Type B pancreatic cell (in vitro differentiated cells): Measurements from ENCODE around the gene SNX1. TPM values are rescaled to one million over a fixed set of nuclear protein-coding genes. Genes with fewer than 3 reads are reported as not detected.
"Not testable (repeated sequence)": the region's sequence is repeated elsewhere in the genome, so short reads cannot be mapped to it uniquely, and the experiment has no call there.

Experiments
- DNase-seq: peaks from one replicate; pipeline ENCODE4 v3.0.0; 2021; ENCODE audit warnings: mixed read lengths; ENCODE audit not compliant: unreplicated experiment; ENCODE audit errors: extremely low spot score
- H3K27ac Mint-ChIP-seq: 2 replicates; pipeline ENCODE4 v1.8.0; 2021; ENCODE audit warnings: mild to moderate bottlenecking, mixed read lengths
- H3K27me3 Mint-ChIP-seq: 2 replicates; pipeline ENCODE4 v1.8.0; 2021; ENCODE audit warnings: mixed read lengths
- H3K36me3 Mint-ChIP-seq: 2 replicates; pipeline ENCODE4 v1.8.0; 2021; ENCODE audit warnings: mixed read lengths
- H3K4me1 Mint-ChIP-seq: one replicate; pipeline ENCODE4 v1.8.0; 2021; ENCODE audit warnings: mixed read lengths; ENCODE audit not compliant: unreplicated experiment
- H3K4me3 Mint-ChIP-seq: 2 replicates; pipeline ENCODE4 v1.8.0; 2021; ENCODE audit warnings: mild to moderate bottlenecking, mixed read lengths
- H3K9me3 Mint-ChIP-seq: 2 replicates; pipeline ENCODE4 v1.8.0; 2021; ENCODE audit warnings: mixed read lengths
- total RNA-seq: library from RNA; stranded (reverse); gene quantifications from 2 replicates; pipeline ENCODE4 v1.2.1, GENCODE V29; 2021; ENCODE audit warnings: low replicate concordance
- TF ChIP-seq, protein P1 (sequence below): fragments of 200-600 bp; sonication (generic); conservative IDR thresholded peaks from 2 replicates; pipeline ENCODE4 v1.5.0; 2021; ENCODE audit warnings: antibody characterized with exemption, mild to moderate bottlenecking

The SNX1 gene
- total RNA-seq, 1 donor from 2014 or later = 124 TPM

DNA sequence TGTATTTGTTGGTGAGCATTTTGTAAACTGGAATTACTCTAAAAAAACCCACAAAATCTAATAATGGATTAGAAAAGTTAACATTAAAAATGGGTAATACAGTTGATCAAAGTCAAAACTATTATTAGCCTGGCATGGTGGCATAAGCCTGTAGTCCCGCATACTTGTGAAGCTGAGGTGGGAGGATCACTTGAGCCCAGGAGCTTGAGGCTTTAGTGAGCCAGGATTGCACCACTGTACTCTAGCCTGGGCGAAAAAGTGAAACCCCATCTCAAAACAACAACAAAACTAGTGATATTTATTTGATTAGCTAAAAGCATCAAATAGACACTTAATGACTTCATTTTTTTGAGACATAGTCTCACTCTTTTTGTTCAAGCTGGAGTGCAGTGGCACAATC is 3.6 kb downstream of the SNX1 start:
- DNase-seq = no peak
- Mint-ChIP-seq H3K4me3 (no peak overlapping the region), H3K36me3 (peaks cover 10% of the 10 kb centered on the region), H3K4me1 (peaks cover 27% of the 10 kb centered on the region), H3K27me3 (no peaks in the 10 kb centered on the region), H3K9me3 (no peaks in the 10 kb centered on the region), H3K27ac (no peak overlapping the region)
- TF ChIP-seq, protein P1, sequence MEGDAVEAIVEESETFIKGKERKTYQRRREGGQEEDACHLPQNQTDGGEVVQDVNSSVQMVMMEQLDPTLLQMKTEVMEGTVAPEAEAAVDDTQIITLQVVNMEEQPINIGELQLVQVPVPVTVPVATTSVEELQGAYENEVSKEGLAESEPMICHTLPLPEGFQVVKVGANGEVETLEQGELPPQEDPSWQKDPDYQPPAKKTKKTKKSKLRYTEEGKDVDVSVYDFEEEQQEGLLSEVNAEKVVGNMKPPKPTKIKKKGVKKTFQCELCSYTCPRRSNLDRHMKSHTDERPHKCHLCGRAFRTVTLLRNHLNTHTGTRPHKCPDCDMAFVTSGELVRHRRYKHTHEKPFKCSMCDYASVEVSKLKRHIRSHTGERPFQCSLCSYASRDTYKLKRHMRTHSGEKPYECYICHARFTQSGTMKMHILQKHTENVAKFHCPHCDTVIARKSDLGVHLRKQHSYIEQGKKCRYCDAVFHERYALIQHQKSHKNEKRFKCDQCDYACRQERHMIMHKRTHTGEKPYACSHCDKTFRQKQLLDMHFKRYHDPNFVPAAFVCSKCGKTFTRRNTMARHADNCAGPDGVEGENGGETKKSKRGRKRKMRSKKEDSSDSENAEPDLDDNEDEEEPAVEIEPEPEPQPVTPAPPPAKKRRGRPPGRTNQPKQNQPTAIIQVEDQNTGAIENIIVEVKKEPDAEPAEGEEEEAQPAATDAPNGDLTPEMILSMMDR = no peak

DNA sequence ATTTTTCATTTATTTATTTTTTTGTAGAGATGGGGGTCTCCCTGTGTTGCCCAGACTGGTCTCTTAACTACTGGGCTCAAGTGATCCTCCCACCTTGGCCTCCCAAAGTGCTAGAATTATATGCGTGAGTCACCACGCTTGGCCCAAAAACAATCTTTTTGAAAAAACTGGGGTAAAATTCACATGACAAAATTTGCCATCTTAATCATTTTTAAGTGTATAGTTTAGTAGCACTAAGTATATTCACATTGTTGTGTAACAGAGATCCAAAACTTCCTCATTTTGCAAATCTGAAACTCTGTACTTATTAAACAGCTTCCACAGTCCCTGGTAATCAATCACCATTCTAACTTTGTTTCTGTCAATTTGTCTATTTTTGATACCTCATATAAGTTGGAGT is 5.2 kb downstream of the SNX1 start:
- Mint-ChIP-seq H3K9me3 (no peaks in the 10 kb centered on the region), H3K36me3 (peaks cover 10% of the 10 kb centered on the region), H3K4me3 (no peak overlapping the region), H3K4me1 (peaks cover 21% of the 10 kb centered on the region), H3K27ac (no peak overlapping the region), H3K27me3 (no peaks in the 10 kb centered on the region)
- no peak for DNase-seq
- TF ChIP-seq, protein P1 = no peak

- Mint-ChIP-seq H3K27ac (no peak overlapping the region), H3K9me3 (no peaks in the 10 kb centered on the region), H3K4me1 (peaks cover 20% of the 10 kb centered on the region), H3K4me3 (no peak overlapping the region), H3K27me3 (no peaks in the 10 kb centered on the region), H3K36me3 (peaks cover 10% of the 10 kb centered on the region)
- TF ChIP-seq, protein P1 = no peak
- no peak for DNase-seq
These were observed 6.7 kb downstream of the SNX1 start for GRCh38 chr15:64102497-64102896.

DNA sequence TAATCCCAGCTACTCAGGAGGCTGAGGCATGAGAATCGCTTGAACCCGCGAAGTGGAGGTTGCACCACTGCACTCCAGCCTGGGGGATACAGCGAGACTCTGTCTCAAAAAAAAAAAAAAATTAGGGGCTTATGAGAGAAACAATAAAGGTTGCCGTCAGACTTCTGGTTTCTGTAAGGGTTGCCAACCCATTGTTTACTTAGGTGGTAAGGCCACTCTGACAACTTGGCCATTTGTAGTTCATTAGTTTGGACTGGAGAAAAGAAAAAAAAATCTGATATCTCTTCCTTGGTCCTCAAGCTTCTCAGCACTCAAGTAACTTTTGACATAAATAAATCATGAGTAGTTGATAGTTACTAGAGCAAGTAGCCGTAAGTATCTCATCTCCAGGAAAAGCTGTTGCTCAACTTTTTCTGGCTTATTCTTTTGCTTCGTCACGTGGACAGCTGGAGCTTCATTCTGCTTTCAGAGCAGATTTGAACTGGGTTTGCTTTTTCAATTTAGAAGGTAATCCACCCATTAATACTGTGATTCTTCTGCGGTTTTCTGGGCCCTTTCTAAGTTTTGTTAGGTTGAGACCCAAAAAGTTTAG is 9.4 kb downstream of the SNX1 start:
- TF ChIP-seq, protein P1 = no peak
- Mint-ChIP-seq H3K27me3 (no peaks in the 10 kb centered on the region), H3K36me3 (peaks cover 7% of the 10 kb centered on the region), H3K9me3 (no peaks in the 10 kb centered on the region), H3K27ac (no peak overlapping the region), H3K4me3 (no peak overlapping the region), H3K4me1 (peaks cover 16% of the 10 kb centered on the region)
- no peak for DNase-seq

DNA sequence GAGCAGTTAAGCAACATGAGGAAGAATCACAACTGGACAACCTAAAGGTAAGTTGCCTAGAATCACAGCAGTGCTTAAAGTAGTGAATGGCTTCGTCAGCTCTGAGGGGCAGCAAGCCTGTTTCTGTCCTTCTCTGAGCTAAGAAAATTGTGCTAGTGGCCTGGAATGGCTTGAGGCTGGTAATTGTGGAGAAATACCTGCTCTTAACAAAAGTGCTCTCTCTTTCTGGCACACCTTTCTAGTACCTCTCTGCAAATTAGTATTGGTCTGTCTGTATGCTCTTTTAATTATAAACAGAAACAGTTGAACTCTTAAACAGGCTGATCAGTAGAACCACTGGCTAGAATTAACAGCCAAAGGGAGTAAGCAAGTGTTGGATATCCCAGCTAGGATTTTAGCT is 11.6 kb downstream of the SNX1 start:
- Mint-ChIP-seq H3K4me3 (no peak overlapping the region), H3K36me3 (peaks cover 10% of the 10 kb centered on the region), H3K27ac (no peak overlapping the region), H3K27me3 (no peaks in the 10 kb centered on the region), H3K4me1 (peaks cover 17% of the 10 kb centered on the region), H3K9me3 (no peaks in the 10 kb centered on the region)
- DNase-seq = no peak
- TF ChIP-seq, protein P1 = no peak

DNA sequence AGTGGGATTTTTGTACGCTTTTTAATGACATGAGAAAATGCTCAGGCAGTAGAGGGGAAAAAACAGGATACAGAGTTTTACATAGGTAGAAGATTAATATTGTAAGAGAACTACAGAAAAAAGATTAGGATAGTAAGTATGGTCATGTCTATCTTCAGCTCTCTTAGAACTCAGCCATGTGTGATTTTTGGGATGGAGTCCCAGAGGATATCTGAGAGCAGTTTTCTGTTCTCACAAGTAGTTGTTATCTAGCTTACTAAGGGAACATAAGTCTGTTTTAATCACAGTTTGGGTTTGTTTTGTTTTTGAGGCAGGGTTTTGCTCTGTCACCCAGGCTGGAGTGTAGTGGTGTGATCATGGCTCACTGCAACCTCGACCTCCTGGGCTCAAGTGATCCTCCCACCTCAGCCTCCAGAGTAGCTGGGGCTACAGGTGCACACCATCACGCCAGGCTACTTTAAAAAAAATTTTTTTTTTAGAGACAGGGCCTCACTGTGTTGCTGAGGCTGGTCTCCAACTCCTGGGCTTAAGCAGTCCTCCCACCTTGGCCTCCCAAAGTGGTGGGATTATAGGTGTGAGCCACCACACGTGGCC is 14.4 kb downstream of the SNX1 start:
- H3K9me3 Mint-ChIP-seq = not testable (repeated sequence)
- H3K4me1 Mint-ChIP-seq = peaks cover 20% of the 10 kb centered on the region

More for the DNA sequence above, 14.4 kb downstream of the SNX1 start:
- not testable (repeated sequence) for H3K27ac Mint-ChIP-seq, H3K4me3 Mint-ChIP-seq, DNase-seq, H3K27me3 Mint-ChIP-seq
- peaks cover 11% of the 10 kb centered on the region for H3K36me3 Mint-ChIP-seq
